IPS-20b (cell line): Measurements from ENCODE around the gene MORN1.
A peak's percentile ranks its signal among the peaks of the same experiment; 100 is the strongest.

Experiments
- H3K27ac ChIP-seq: one replicate; pipeline ENCODE4 v1.5.1; 2013; ENCODE audit warnings: low read length
- H3K27me3 ChIP-seq: 2 replicates; pipeline ENCODE4 v1.6.1; 2013; ENCODE audit warnings: mild to moderate bottlenecking, low read length, inconsistent platforms; ENCODE audit not compliant: insufficient read depth
- H3K36me3 ChIP-seq: 2 replicates; pipeline ENCODE4 v1.6.1; 2013; ENCODE audit warnings: low read depth, mild to moderate bottlenecking, inconsistent platforms, low read length, moderate library complexity; ENCODE audit not compliant: insufficient read depth
- H3K4me1 ChIP-seq: 2 replicates; pipeline ENCODE4 v1.6.1; 2013; ENCODE audit warnings: mild to moderate bottlenecking, control low read depth, inconsistent platforms, low read length, moderate library complexity; ENCODE audit not compliant: insufficient read depth
- H3K4me3 ChIP-seq: 2 replicates; pipeline ENCODE4 v1.5.1; 2013; ENCODE audit warnings: mild to moderate bottlenecking, low read length, inconsistent platforms
- H3K9ac ChIP-seq: 2 replicates; pipeline ENCODE4 v1.6.1; 2013; ENCODE audit warnings: low read depth, mild to moderate bottlenecking, inconsistent platforms, low read length, moderate library complexity
- H3K9me3 ChIP-seq: 2 replicates; pipeline ENCODE4 v1.6.1; 2013; ENCODE audit warnings: mild to moderate bottlenecking, low read depth, low read length, inconsistent platforms; ENCODE audit not compliant: insufficient read depth

The MORN1 gene

DNA sequence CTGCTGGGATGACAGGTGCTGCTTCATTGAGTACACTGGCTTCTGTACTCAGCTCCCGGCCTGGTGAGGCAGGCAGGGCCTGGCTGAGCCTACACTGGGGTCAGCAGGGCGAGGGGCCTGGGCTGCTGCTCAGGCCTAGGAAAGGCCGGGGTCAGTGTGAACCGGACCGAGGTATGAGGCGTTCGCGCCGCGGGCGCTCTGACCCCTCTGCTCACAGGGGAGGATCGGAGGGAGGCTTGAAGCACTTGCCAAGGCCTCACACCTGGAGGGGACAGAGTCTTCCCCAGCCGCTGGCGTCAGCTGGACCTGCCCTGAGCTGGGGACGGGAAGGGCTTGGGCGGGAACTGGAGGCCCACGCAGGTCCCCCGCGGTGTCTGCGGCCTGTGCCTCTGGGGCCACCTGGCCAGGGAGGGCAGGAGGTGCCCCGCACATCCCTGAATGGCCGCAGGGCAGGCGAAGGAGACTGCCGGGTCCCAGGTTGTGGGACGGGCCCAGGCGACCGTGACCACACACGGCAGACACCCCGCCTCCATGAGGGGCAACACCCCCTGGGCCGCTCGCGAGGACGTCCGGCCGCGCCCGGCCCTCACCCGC is 20.5 kb upstream of the MORN1 start:
- H3K27me3 ChIP-seq = no peaks in the 10 kb centered on the region
- no peak overlapping the region for H3K27ac ChIP-seq
- H3K4me1 ChIP-seq = peaks cover 6% of the 10 kb centered on the region; the same call in 1 of the 2 replicates
- H3K9ac ChIP-seq = peak overlapping the region; percentile 87; the same call in 1 of the 2 replicates
- no peaks in the 10 kb centered on the region for H3K9me3 ChIP-seq
- H3K4me3 ChIP-seq = peak overlapping the region; percentile 87
- peaks cover 21% of the 10 kb centered on the region for H3K36me3 ChIP-seq

GRCh38 chr1:2409745-2410144 is 18.4 kb upstream of the MORN1 start:
- Histone ChIP-seq H3K4me3 (no peak overlapping the region), H3K27me3 (no peaks in the 10 kb centered on the region), H3K36me3 (peaks cover 40% of the 10 kb centered on the region), H3K27ac (no peak overlapping the region), H3K9ac (no peak overlapping the region), H3K9me3 (no peaks in the 10 kb centered on the region), H3K4me1 (peaks cover 6% of the 10 kb centered on the region; the same call in 1 of the 2 replicates)

DNA sequence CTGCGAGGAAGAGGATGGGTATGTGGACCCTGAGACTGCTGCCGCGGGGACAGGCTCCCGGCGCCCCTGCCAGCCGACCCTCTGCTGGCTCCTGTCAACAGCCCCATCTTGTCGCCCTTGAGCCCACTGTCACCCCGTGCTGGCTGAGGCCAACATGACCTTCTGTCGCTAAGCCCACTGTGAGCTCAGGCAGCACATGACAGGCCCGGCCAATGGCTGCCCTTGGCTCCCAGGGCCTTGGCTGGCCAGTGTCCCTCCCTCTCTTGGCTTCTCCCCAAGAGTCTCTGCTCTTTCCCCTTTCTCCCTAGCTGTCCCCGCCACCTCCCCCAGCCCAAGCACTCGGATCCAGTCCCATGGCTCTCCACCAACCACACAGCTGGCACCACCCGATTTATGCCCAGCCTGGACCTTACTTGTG is 17.5 kb upstream of the MORN1 start:
- Histone ChIP-seq H3K27me3 (no peaks in the 10 kb centered on the region), H3K4me1 (peaks cover 2% of the 10 kb centered on the region), H3K9me3 (no peaks in the 10 kb centered on the region), H3K4me3 (no peak overlapping the region), H3K27ac (no peak overlapping the region), H3K36me3 (peaks cover 49% of the 10 kb centered on the region), H3K9ac (no peak overlapping the region)

GRCh38 chr1:2408456-2408855 is 17.1 kb upstream of the MORN1 start:
- Histone ChIP-seq H3K27ac (no peak overlapping the region), H3K4me1 (no peaks in the 10 kb centered on the region; the same call in 1 of the 2 replicates), H3K36me3 (peaks cover 52% of the 10 kb centered on the region), H3K9ac (no peak overlapping the region), H3K9me3 (no peaks in the 10 kb centered on the region), H3K27me3 (no peaks in the 10 kb centered on the region), H3K4me3 (no peak overlapping the region)

DNA sequence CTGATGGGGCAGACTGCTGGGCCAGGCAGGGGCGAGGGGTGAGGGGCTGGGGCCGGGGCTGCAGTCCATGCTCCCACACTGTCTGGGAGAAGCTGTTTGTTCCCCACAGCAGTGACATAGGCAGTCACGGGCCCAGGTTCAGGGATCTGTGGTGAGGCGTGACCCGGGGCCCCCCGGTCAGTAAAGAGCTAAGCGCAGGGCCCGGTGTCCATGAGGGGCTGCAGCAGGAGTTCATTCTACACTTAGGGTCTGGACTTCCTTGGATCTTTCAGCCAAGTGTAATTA is 16.6 kb upstream of the MORN1 start:
- H3K9me3 ChIP-seq = no peaks in the 10 kb centered on the region
- no peaks in the 10 kb centered on the region; the same call in 1 of the 2 replicates for H3K4me1 ChIP-seq
- no peak overlapping the region for H3K27ac ChIP-seq
- no peak overlapping the region for H3K4me3 ChIP-seq
- H3K36me3 ChIP-seq = peaks cover 55% of the 10 kb centered on the region
- H3K9ac ChIP-seq = no peak overlapping the region
- H3K27me3 ChIP-seq = no peaks in the 10 kb centered on the region

DNA sequence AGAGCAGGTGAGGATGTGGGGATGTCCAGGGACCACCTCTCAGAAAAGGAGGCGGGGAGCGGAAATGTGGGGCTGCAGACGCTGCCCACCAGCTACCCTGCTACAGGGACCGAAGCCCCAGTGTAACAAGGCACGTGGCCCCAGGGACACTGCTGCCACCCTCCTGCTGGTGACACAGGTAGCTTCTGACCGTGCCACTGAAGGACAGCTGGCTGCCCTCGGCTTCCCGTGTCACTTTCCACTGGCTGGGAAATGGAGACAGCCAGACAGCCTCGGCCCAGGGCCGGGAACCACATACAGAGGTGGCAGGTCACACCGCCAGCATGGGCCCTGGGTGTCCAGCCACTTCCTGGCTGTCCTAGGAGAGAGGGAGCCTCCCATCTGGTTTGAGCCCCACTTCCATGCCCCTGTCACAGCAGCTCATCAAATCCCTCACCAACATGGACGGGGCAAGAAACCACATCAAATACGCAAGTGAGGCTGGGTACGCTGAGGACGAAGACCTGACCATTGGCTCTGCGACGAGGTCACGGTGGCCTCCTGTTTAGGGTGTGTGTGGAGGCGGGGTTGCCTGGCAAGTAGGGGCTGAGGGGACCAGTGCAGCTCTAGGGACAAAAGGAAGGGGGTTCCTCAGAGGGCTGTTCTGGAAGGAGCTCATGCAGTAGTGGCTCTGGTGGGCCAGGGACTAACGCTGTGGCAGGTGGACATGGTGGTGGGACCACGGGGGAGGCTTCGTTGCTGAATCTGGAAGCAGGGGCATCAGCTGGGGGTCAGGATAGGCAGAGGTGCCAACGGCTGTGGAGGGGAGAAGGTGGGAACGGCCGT is 16.0 kb upstream of the MORN1 start:
- H3K27me3 ChIP-seq = no peaks in the 10 kb centered on the region
- peaks cover 59% of the 10 kb centered on the region for H3K36me3 ChIP-seq
- H3K9ac ChIP-seq = no peak overlapping the region
- H3K9me3 ChIP-seq = no peaks in the 10 kb centered on the region
- no peaks in the 10 kb centered on the region; the same call in 1 of the 2 replicates for H3K4me1 ChIP-seq
- H3K4me3 ChIP-seq = no peak overlapping the region
- H3K27ac ChIP-seq = no peak overlapping the region

GRCh38 chr1:2406451-2407041 is 15.2 kb upstream of the MORN1 start:
- Histone ChIP-seq H3K9ac (no peak overlapping the region), H3K27ac (no peak overlapping the region), H3K27me3 (no peaks in the 10 kb centered on the region), H3K4me1 (no peaks in the 10 kb centered on the region; the same call in 1 of the 2 replicates), H3K4me3 (no peak overlapping the region), H3K9me3 (no peaks in the 10 kb centered on the region), H3K36me3 (peaks cover 68% of the 10 kb centered on the region)

DNA sequence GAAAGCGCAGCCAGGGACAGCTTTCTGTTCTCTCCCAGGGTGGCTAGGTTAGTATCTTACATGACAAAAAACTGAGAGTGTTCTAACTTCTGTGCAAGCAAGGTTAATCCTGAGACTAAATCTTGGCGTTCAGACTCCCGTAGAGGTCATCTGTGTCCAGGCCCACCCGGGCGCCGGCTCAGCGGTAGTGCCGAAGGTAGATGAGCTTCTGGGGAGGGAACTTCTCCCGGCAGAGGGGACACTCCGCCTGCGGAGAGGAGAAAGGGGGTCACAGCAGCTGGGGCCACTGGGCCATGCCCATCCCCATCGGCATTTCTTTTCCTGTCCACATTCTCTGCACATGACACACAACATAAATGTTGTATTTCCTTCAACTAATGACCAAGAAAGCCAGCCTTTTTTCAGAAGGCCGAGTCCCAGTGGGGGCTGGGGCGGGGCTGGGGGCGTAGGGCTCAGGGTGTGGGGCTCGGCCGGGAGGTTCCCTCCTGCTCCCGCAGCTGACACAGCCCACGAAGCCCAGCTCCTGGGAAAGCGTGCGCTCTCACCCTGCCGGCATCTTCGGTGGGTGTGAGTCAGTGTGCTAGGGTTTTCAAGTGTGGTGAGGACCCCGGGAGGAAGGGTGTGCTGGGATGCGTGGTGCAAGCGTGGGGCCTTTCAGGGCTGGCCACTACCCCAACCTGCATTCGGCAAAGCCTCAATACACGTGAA is 14.4 kb upstream of the MORN1 start:
- Histone ChIP-seq H3K9me3 (no peaks in the 10 kb centered on the region), H3K4me1 (no peaks in the 10 kb centered on the region; the same call in 1 of the 2 replicates), H3K9ac (no peak overlapping the region), H3K27me3 (no peaks in the 10 kb centered on the region), H3K36me3 (peaks cover 73% of the 10 kb centered on the region), H3K4me3 (no peak overlapping the region), H3K27ac (no peak overlapping the region)

- Histone ChIP-seq H3K27ac (no peak overlapping the region), H3K27me3 (no peaks in the 10 kb centered on the region), H3K9ac (no peak overlapping the region), H3K4me3 (no peak overlapping the region), H3K9me3 (no peaks in the 10 kb centered on the region), H3K36me3 (peaks cover 75% of the 10 kb centered on the region), H3K4me1 (no peaks in the 10 kb centered on the region; the same call in 1 of the 2 replicates)
These were observed 13.6 kb upstream of the MORN1 start for GRCh38 chr1:2404890-2405511.

- no peak overlapping the region for H3K27ac ChIP-seq
- no peak overlapping the region for H3K9ac ChIP-seq
- no peak overlapping the region for H3K4me3 ChIP-seq
- no peaks in the 10 kb centered on the region; the same call in 1 of the 2 replicates for H3K4me1 ChIP-seq
- no peaks in the 10 kb centered on the region for H3K27me3 ChIP-seq
- H3K9me3 ChIP-seq = no peaks in the 10 kb centered on the region
- H3K36me3 ChIP-seq = peaks cover 75% of the 10 kb centered on the region
These were observed 13.0 kb upstream of the MORN1 start for GRCh38 chr1:2404142-2404889.

GRCh38 chr1:2403273-2403672 is 11.9 kb upstream of the MORN1 start:
- Histone ChIP-seq H3K36me3 (peaks cover 80% of the 10 kb centered on the region), H3K27ac (no peak overlapping the region), H3K4me3 (no peak overlapping the region), H3K4me1 (no peaks in the 10 kb centered on the region; the same call in 1 of the 2 replicates), H3K9me3 (no peaks in the 10 kb centered on the region), H3K9ac (no peak overlapping the region), H3K27me3 (no peaks in the 10 kb centered on the region)
